Hematopoietic multipotent progenitor cell treated with erythropoietin and hydrocortisone succinate and interleukin-3 and kit ligand, for 17 days (in vitro differentiated cells): Measurements from ENCODE around the gene DBNL.

ENCODE experiments used
- DNase-seq: peaks from one replicate; pipeline ENCODE4 v3.0.0-alpha.2; 2015; ENCODE audit warnings: low spot score

DBNL gene

DNA sequence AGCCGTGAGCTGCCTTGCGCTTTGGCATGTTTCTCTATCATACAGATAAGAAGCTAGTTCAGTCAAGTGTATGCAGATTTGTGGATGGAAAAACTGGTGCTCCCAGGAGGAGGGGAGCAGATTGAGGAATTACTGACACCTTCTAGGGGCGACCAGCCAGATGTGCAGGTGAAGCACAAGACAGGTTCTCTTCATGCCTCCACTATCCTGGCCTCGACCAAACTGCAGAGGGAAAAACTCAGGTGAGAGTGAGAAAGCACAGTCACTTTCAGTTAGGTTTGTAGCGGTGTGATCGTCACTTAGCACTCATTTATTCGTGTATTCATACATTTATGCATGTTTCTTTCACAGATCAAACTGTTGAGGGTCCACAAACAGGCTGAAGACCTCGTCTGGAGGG is 600 bp upstream of the DBNL start:
- peak; percentile 9 for DNase-seq

DNA sequence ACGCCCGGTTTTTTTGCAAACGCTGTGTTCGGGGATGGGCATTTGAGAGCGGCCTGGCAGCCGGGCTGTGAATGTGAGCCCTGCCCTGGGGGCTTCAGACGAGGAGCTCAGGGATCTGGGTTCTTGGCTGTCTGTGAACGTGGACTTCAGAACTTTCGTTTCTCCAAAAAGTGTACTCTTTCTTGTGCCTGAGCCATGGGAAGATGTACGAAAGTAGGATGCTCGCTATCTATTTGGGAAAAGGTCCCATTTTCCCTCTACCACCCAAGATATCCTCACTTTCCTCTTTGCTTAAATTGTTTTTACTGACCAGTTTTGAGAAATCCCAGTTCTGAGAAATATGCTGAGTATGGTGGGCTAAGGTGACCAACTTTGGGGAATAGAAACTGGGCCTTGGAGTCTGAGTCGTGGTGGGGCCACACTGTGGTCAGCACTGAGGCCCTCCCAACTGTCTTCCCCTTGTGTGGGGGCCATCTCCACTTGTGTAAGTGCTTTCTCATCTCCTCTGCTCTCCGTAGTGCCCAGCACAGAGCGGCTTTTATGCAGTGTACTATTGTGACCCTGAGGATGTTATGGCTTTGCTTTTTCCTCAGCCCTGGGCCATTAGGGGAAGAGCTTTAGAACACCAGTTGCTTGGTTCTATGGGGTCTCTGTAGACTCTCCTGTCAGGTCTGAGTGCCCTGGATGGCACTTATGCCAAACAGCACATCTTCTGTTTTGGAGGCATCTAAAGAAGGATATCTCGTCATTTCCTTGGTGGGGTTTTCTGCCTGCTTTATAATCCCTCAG is 918 bp downstream of the DBNL start:
- no peak for DNase-seq

DNA sequence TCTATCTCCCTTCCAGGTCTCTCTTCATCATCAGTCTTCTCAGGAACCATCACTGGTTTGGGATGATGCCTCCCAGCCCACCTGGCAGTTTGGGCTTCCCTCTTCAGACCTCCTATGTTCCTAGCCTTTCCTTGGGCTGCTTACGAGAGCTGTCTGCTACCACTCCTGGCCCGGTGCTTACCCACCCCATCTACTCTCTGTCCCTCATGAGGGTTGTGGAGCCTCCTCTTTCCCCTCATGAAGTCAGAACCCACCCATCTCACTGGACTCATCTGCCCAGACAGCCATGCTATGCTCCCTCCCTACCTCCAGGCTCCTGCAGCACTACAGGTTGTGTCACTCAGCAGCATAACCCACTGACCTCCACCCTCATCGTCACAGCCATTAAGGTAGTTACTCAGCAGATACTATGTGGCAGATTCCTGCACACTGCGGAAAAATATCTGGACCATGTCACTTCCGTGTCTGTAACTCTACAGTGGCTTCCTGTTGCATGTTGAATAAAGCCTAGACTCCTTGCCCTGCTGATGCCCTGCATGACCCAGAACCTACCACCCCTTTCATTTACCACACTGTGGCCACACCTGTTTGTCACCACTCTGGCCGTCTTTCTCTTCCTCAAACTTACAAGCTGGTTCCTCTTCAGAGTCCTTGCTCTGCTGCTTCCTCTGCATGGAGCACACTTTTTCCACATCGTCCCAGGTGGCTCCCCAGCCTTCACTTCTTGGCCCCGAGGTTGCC is 2.0 kb downstream of the DBNL start:
- no peak for DNase-seq

DNA sequence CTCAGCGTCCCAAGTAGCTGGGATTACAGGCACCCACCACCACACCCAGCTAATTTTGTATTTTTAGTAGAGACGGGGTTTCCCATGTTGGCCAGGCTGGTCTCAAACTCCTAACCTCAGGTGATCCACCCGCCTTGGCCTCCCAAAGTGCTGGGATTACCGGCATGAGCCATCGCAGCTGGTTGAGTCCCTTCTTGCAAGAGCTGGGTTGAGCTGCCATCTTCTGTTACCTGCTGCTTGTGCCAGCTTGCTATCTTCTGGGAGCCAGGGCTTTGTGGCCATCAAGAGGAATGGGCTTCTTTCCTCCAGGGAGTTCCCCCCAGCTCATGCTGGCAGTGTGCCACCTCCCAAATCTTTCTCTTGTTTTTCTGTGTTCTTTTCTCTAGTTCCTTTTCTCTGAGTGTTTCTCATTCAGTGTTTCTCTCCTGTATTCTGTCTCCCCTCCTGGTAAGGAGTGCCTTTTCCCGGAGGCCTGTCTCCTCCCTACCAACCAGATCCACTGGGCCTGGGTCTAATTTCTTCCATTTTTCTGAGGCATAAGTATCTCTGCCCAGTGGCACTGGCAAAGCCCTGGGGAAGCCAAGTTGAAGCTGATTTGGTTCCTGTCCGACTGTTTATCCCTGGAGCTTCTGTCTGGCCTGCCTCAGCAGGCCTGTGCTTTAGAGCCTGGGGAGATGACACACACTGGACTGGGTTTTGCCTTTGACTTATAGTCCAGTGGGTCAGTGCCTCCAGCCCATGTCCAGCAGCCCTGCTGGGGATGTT is 3.7 kb downstream of the DBNL start:
- no peak for DNase-seq

DNA sequence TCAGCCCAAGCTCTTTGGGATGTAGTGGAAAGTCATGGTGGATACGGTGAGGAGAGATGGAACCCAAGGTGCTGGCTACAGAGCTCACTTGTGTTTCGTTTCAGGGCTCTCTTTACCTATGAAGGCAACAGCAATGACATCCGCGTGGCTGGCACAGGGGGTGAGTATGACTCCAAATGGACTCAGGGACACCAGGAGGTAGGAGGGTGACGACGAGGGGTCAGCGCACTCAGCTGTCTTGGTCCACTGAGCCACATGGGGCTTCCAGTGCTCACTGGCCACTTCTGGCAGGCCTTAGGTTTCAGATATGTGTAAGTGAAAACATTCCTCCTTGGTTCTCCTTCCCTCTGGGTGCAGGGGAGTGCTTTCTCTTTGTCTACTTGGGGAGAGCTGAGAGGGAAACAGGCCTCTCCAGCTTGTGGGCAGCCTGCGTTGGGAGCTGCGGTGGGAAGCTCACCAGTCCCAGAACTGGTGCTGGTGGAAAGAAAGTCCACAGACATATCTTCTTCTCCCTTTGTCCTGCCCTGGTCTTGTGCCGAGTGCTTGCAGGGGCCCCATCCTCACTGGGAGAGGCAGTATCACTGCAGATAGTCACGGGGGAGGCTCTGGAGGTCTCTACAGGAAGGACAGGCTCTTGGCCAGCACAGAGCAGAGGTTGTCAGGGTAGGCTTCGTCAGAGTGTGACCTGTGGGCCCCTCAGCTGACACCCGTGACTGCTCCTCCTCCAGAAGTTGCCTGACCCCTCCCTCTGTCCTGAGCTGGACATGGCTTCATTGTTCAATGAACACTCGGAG is 5.8 kb downstream of the DBNL start:
- DNase-seq: no peak

DNA sequence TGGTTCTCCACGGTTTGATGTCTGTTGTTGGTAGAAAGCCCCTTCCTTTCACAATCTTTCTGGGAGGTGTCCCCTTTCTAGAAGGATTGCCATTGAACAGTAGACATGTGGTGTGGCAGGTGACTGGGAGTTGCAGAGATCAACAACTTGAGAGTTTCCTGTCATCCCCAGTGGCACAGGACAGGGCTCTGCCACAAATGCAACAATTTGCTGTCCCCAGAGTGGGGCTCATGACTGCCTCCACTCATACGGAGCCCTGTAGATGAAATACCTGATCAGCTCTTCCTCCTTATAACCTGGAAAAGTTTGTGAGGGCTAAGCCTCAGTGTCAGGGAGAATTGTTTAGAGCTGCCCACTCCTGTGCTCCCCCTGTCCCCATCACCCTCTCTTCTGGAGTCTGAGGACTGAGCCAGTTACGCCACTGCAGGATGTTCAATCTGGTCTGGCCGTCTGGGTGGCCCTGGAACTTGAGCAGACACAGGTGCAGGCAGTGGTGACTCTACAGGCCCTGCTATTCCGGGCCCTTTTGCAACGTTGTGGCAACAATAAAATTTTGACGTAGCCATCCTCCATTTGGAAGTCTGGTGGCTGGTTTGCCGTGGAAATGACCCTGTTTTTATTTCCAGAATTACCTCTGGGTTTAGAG is 6.5 kb downstream of the DBNL start:
- DNase-seq: no peak

DNA sequence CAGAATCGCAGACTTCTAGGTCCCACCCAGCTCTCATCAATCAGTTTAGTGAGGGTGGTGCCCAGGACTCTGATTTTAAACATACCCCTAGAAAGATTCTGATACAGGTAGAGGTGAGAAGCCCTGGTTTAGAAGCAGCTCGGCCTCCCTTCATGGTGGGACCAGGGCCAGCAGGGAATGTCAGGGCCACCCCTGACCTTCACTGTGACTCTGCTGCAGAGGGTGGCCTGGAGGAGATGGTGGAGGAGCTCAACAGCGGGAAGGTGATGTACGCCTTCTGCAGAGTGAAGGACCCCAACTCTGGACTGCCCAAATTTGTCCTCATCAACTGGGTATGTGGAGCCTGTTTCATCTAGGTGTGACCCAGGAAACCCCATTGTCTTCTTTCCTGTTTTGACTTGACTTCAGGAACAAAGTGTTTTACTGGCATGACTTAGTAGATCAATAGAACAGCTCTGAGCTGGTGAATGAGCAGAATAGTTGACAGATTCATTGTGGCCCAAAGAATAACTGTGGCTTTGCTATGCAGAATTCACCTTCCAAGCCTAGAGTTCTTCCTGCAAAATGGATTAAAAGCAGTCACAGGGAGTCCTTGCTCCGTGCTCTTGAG is 7.2 kb downstream of the DBNL start:
- no peak for DNase-seq

DNA sequence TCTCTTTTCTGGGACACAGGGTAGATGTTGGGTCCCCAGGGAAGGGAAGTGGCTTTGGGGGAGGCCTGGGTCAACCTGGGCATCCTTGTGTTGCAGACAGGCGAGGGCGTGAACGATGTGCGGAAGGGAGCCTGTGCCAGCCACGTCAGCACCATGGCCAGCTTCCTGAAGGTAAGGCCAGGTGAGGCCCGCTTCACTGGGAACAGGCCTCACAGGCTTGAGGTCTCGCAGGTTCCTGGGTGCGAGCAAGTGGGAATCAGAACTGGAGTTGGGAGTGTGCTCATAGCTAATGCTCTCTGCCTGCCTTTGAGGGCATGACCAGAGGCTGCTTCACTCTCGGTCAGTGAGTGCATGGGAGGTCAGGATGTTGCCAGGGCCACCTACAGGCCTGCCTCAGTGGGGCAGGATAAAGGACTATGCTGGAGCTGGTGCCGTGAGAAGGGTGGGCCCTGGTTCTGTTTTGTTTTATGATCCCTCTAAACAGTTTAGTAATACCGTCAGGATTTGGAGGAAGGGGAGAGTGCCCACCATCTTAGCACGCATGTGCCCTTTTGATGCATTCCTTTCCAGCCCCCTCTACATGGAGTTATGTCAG is 8.4 kb downstream of the DBNL start:
- no peak for DNase-seq

DNA sequence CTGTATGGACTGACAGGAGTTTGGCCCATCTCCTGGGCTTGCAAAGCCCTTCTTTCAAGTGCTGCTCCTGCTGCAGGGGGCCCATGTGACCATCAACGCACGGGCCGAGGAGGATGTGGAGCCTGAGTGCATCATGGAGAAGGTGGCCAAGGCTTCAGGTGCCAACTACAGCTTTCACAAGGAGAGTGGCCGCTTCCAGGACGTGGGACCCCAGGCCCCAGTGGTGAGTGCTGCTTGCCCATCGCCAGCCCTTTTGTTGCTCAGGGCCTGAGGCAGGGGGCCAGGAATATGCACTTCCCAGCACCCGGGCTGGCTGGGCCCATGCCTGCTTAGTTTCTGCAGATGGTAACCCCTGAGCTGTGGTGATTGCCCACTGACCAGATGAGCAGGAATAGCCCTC is 12.2 kb downstream of the DBNL start:
- no peak for DNase-seq

DNA sequence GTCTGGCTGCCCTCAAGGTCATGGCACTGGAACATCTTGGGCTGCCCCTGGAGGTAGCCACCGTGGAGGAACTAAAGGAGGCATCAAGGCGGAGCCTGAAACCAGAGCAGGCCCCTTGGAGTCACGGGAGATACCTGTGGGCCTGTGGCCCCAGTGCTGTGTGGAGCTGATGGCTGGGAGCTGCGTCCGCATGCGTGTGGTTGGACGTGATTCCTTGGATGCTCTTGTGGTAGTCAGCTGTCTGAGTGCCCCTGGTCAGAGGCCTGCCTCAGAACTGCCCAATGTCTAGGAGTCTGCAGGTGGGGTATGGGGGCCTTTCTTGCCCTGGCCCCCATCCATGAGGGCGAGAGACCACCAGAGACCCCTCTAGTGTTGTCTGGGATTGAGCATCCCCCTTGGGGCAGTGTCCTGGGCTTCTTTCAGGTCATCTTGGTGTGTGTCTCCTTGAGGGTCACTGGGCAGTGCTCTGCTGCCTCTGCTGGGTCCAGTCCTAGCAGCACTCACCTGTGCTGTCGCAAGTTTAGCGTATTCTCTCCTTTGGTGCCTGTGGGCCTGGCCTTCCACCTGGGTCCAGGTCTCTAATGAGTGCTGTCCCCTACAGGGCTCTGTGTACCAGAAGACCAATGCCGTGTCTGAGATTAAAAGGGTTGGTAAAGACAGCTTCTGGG is 12.8 kb downstream of the DBNL start:
- no peak for DNase-seq

DNA sequence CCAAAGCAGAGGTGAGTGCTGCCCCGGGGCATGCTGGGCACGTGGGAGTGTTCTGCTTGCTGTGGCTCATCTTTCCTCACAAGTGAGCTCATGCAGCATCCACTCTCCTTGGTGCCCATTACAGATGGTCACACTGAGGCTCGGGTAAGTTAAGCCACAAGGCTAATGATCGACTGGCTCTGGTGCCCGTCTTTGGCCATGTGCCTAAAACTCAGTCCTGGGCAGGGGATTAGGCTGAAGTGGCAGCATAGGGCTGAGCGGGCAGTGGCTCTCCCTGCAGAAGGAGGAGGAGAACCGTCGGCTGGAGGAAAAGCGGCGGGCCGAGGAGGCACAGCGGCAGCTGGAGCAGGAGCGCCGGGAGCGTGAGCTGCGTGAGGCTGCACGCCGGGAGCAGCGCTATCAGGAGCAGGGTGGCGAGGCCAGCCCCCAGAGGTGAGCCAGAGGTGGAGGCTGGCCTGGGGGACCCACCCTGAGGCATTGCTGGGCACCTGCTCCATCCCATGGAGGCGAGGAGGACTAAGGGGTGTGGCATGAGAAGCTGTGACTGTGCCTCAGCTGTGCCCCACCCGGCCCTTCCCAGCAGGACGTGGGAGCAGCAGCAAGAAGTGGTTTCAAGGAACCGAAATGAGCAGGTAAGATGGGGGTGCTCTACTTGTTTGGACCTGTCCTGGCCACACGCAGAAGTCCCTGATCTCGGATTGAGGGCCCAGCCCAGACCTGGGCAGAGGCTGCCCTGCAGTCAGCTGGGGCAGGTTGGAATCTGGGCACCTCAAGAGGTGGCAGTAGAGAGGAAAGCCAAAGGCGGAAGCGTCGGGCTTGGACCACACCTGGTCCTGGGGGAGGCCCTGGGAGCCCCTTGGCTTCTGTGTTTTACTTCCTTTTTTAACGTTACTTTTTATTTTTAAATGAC is 13.6 kb downstream of the DBNL start:
- DNase-seq: no peak

DNA sequence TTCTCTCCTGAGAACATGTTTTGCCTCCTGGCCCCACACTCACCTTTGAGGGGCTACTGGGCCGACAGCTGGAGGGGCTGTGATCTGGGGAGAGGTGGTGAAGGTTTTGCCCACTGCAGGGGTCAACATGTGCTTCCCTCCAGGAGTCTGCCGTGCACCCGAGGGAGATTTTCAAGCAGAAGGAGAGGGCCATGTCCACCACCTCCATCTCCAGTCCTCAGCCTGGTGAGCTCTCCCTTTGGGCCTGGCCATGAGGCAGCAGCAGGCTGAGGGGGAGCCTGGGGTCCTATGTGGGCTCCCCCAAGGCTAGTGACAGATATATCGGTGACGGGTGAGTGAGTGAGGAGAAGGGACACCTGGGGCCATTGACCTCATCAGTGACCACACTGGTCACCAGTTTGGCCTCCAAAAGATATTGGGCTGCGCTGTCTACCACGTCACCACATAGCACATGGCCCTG is 14.3 kb downstream of the DBNL start:
- DNase-seq: no peak

DNA sequence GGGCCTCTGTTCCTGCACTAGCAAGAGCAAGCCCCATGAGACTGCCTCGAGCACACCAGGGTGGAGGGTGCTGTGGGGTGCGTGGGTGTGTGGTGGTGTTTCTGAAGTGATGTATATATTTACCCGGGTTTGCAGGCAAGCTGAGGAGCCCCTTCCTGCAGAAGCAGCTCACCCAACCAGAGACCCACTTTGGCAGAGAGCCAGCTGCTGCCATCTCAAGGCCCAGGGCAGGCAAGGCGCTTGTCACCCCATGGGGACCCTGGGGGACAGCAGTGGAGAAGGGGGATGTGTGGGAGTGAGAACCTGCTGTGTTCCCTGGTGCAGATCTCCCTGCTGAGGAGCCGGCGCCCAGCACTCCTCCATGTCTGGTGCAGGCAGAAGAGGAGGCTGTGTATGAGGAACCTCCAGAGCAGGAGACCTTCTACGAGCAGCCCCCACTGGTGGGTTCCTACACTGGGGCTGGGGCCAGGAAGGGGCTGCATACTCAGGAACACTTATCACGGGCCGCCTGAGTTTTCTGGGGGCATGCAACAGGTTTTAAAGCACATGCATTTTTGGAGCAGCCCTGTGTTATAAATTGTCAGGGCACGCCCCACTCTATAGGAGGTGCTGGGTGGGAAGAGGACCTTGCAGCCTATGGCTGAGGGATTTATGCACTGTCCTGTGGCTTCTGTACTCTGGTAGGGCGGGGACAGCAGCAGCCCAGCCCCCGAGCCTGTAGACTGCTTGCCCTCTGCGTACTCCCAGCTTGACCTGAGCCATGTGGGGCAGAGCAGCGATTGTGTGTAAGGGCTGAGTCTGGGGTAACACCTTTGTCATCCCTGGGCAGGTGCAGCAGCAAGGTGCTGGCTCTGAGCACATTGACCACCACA is 15.0 kb downstream of the DBNL start:
- no peak for DNase-seq

DNA sequence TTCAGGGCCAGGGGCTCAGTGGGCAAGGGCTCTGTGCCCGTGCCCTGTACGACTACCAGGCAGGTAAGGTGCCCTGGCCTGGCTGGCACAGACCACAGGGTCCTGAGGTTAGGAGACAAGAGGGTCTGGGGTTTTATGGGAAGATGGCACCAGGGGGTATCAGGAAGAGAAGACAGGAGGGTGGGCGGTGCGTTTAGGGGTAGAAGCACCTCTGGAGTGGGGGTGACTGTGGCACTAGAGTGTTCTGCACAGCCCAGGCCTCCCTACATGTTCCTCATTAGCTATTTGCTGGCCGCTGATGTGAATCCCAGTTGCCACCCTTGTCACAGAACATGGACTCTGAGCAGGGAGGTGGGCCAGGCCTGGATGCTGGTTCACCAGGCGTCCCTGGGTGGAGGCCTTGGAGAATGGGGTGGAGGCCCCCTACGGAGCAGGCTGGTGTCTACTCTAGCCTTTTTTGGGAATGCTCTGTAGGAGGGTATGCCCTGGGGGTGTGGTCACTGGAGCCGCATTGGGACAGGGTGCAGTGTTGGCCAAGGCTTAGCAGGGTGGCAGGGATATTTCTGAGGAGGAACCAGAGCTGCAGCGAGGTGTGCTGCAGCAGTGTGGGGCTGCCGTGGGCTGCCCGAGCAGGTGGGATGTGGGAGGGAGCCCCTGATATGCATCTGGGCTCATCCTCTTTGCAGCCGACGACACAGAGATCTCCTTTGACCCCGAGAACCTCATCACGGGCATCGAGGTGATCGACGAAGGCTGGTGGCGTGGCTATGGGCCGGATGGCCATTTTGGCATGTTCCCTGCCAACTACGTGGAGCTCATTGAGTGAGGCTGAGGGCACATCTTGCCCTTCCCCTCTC is 15.8 kb downstream of the DBNL start:
- DNase-seq: no peak

DNA sequence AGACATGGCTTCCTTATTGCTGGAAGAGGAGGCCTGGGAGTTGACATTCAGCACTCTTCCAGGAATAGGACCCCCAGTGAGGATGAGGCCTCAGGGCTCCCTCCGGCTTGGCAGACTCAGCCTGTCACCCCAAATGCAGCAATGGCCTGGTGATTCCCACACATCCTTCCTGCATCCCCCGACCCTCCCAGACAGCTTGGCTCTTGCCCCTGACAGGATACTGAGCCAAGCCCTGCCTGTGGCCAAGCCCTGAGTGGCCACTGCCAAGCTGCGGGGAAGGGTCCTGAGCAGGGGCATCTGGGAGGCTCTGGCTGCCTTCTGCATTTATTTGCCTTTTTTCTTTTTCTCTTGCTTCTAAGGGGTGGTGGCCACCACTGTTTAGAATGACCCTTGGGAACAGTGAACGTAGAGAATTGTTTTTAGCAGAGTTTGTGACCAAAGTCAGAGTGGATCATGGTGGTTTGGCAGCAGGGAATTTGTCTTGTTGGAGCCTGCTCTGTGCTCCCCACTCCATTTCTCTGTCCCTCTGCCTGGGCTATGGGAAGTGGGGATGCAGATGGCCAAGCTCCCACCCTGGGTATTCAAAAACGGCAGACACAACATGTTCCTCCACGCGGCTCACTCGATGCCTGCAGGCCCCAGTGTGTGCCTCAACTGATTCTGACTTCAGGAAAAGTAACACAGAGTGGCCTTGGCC is 16.6 kb downstream of the DBNL start:
- DNase-seq: no peak

DNA sequence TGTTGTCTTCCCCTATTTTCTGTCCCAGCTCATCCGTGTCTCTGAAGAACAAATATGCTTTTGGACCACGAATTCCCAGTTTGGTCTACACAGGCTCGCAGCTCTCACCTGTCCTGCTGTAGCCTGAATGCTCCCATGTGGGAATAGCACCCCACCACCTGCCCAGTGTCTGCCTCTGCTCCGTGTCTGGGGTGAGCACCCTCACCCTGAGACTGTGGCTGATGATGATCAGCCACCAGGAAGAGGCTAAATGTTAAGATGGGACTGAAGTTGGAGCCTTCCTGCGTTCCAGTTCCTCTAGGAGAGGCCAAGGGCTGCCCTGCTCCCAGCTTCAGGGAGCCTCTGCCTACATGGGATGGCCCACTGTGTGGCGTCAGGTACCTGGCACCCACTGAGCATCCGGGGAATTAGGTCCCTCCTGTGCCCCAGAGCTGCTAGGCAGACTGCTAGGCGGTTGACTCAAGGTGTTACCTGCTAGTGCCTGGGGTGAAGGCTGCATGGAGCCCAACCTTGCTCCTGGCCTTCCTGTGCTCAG is 17.2 kb downstream of the DBNL start:
- no peak for DNase-seq
